NB4 (cell line): ENCODE measurements around the gene TRIO.

Source experiments
- MYC ChIP-seq: IDR thresholded peaks from 2 replicates; pipeline ENCODE4 v1.6.1; 2011; ENCODE audit warnings: low read depth, low read length
- POLR2A ChIP-seq: IDR thresholded peaks from 2 replicates; pipeline ENCODE4 v1.6.1; 2011; ENCODE audit warnings: mild to moderate bottlenecking; ENCODE audit not compliant: insufficient read length; ENCODE audit errors: extremely low read depth
- TF ChIP-seq, protein P1 (sequence below): IDR thresholded peaks from one replicate; pipeline ENCODE4 v1.5.1; 2012; ENCODE audit warnings: low read depth, low read length
- TF ChIP-seq, protein P2 (sequence below): IDR thresholded peaks from 2 replicates; pipeline ENCODE4 v1.6.1; 2011; ENCODE audit warnings: low read depth, low read length

DNA sequence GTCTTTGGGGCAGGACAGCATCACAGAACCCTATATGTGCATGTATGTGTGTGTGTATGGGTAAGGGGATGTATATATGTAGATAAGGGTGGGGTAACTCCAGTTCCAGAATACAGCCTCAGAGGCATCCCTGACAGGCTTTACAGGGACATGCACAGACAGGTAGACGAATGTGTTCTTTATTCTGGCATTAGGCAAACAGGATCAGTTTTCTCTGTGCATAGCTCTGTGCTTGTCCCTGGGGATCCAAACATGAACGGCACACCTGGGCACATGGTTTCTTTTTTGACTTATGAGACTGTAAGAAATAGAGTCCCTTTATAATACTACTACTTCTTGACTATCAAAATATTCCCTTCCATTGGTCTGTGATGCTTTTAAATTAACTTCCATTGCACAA is 120.6 kb downstream of the TRIO start:
- TF ChIP-seq, protein P1, sequence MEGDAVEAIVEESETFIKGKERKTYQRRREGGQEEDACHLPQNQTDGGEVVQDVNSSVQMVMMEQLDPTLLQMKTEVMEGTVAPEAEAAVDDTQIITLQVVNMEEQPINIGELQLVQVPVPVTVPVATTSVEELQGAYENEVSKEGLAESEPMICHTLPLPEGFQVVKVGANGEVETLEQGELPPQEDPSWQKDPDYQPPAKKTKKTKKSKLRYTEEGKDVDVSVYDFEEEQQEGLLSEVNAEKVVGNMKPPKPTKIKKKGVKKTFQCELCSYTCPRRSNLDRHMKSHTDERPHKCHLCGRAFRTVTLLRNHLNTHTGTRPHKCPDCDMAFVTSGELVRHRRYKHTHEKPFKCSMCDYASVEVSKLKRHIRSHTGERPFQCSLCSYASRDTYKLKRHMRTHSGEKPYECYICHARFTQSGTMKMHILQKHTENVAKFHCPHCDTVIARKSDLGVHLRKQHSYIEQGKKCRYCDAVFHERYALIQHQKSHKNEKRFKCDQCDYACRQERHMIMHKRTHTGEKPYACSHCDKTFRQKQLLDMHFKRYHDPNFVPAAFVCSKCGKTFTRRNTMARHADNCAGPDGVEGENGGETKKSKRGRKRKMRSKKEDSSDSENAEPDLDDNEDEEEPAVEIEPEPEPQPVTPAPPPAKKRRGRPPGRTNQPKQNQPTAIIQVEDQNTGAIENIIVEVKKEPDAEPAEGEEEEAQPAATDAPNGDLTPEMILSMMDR, result no peak
- TF ChIP-seq, protein P2, sequence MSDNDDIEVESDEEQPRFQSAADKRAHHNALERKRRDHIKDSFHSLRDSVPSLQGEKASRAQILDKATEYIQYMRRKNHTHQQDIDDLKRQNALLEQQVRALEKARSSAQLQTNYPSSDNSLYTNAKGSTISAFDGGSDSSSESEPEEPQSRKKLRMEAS, result no peak
- TF ChIP-seq MYC (no peak), POLR2A (no peak)
